GM19395 (cell line): ENCODE measurements around the gene EXOC6.
"Not testable (repeated sequence)": the region's sequence is repeated elsewhere in the genome, so short reads cannot be mapped to it uniquely, and the experiment has no call there.

Experiments used
- ATAC-seq: cut with Tn5 transposase; IDR thresholded peaks from one replicate; pipeline ENCODE4 v1.9.1; 2021; ENCODE audit warnings: mild to moderate bottlenecking, moderate library complexity; ENCODE audit not compliant: unreplicated experiment

The EXOC6 gene

DNA sequence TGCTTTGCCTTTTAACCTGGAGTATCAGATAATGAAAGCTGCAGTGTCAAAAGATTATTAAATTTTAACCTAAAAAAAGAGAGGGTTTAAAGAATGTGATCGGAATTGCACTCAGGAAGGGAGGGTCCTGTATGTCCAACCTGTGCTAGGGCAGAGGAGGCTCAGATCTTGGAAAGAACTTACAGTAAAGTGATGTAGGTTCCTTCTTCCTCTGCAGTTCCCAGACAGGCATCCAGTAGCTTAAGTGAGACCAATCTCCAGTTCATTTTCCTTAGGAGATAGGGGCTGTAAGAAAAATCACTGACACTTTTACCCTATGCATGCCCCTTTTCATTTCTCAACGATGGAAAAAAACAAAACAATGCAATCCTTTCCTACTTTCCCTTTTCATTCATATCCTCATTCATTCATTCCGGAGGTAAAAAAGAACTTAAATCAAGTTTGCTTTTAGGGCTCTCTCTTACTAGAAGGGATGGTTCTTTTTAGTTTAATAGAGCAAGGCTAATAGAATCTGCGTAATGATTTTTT is 28.3 kb downstream of the EXOC6 start:
- ATAC-seq, result no peak

- no peak for ATAC-seq
These were observed 32.0 kb downstream of the EXOC6 start for GRCh38 chr10:92880233-92880861.

DNA sequence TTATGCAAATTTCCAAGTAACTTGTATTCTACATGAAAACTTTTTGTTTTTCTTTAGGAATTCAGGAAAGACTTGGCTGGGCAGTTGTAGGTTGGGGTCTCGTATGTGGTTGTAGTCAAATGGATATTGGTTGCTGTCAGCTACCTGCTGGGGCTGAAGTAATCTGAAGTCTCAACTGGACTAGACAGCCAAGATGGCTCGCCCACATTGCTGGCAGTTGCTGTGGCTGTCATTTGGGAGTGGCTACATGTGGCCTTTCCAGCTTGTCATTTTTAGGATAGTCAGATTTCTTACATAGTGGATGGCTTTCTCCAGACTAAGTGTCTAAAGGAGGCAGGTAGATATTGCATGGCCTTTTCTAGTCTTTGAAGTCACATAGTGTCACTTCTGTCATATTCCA is 32.6 kb downstream of the EXOC6 start:
- ATAC-seq, result no peak

DNA sequence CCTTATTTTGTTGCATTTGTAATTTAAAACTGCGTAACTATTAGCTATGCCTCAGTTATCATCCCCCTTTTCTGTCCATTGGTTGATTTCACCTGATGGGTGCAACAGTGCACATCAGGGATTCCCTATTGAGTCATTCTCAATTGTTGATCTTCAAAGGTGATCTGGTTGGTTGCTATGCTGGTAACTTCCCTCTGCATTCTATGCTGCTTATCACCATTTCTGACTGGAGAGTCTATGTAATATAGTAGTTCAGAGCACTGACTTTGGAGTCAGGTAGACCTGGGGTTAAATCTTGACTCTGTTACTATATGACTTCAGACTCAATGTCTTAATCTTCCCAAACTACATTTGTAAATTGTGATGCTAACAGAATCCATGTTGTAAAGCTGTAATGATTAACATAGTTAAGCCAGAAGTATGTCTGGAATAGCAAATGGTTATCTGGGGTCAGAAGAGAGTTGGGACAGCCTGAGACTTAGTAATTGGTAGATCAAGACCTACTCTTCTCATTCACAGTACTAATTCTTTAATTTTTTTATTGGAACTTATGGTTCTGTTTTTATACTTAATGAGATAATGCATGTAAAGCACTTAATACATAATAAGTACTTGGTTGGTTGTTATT is 38.1 kb downstream of the EXOC6 start:
- ATAC-seq, result no peak

GRCh38 chr10:92890471-92890870 is 42.2 kb downstream of the EXOC6 start:
- ATAC-seq, result no peak

DNA sequence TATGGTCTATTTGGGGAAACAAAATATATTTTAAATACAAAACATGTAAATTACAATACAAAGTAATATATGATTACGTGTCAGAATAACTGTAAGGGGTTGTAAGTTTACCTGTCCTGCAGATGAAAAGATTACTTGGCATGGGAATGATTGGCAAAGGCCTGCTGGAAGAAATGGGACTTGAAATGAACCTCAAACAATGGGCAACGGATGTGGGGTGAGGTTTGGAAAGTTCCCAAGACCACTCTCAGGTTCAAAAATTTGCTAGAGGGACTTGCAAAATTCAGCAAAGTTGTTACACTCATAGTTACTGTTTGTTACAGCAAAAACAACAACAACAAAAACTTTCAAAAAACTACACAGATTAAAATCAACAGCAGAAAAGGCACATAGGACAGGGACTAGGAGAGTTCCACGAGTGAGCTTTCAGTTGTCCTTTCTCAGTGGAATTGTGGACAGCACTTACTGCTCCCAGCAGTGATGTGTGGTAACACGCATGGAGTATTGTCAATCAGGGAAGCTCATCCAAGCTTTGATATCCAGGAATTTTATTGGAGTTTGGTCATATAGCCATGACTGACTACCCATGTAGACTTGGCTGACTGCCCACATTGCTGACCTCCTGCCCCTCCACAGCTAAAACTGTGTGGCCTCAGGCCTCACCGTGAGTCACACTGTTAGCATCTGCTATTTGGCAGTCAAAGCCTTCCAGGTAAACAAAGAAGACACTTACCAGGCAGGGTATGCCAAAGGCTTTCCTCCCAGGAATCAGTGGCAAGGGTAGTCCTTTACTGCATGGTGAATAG is 43.8 kb downstream of the EXOC6 start:
- ATAC-seq, result no peak

- no peak for ATAC-seq
These were observed 44.4 kb downstream of the EXOC6 start for GRCh38 chr10:92892691-92893054.

- no peak for ATAC-seq
These were observed 45.8 kb downstream of the EXOC6 start for GRCh38 chr10:92894081-92894655.

DNA sequence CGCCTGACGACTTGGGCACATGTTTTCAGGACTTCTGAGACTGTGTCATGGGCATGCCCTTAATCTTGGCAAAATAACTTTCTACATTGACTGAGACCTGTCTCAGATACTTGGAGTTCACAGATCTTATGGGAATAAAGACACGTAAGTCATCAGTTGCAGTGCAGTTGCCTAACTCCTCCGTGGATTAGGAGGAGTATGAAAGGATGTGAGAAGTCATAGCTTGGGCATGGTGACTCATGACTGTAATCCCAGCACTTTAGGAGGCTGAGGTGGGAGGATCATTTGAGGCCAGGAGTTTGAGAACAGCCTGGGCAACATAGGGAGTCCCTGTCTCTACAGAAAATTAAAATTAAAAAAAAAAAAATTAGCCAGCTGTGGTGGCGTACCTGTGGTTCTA is 49.6 kb downstream of the EXOC6 start:
- no peak for ATAC-seq

DNA sequence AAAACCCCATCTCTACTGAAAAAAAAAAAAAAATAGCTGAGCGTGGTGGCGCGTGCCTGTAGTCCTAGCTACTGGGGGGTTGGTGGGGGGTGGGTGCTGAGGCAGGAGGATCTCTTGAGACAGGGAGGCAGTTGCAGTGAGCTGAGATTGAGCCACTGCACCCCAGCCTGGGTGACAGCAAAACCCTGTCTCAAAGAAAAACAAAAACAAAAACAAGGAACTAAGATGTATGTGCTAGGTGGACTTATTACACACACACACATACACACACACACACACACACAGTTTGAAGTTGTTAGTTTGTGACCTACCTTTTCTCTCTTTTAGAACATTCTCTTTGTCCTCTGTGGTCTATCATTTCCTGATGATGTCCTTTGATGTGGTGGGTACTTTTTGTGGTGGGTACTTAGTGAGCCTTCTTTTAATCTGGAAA is 53.5 kb downstream of the EXOC6 start:
- no peak for ATAC-seq

GRCh38 chr10:92903633-92904032 is 55.3 kb downstream of the EXOC6 start:
- no peak for ATAC-seq

DNA sequence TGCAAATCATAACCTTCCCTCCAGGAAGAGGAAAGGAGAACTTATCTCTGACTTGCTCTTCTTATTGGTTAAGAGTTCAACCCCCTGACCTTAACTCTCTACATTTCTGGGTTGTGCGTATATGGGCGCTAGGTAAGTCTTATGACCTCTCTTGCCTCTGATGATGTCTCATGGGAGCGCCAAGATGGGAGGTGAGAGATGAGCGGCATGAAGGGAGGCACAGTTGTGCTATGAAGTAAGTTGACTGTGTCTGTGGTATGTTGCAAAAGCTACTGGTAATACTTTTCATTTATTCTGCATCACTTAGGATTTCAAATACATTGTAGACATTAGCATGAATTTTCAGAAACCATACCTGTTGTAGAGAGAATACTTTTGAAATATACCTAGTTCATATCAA is 59.0 kb downstream of the EXOC6 start:
- ATAC-seq, result no peak

- not testable (repeated sequence) for ATAC-seq
These were observed 64.3 kb downstream of the EXOC6 start for GRCh38 chr10:92912631-92913030.

DNA sequence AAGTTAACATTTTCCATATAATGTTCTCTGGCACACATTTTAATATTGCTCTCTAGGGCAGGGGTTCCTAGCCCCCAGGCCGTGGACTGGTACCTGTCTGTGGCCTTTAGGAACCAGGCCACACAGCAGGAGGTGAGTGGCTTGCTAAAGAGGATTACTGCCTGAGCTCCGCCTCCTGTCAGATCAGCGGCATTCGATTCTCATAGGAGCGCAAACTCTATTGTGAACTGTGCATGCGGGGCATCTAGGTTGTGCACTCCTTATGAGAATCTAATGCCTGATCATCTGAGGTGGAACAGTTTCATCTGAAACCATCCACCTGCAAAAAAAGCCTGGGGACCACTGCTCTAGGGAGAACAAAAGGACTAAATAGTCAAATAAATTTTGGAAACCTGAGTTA is 65.7 kb downstream of the EXOC6 start:
- no peak for ATAC-seq

DNA sequence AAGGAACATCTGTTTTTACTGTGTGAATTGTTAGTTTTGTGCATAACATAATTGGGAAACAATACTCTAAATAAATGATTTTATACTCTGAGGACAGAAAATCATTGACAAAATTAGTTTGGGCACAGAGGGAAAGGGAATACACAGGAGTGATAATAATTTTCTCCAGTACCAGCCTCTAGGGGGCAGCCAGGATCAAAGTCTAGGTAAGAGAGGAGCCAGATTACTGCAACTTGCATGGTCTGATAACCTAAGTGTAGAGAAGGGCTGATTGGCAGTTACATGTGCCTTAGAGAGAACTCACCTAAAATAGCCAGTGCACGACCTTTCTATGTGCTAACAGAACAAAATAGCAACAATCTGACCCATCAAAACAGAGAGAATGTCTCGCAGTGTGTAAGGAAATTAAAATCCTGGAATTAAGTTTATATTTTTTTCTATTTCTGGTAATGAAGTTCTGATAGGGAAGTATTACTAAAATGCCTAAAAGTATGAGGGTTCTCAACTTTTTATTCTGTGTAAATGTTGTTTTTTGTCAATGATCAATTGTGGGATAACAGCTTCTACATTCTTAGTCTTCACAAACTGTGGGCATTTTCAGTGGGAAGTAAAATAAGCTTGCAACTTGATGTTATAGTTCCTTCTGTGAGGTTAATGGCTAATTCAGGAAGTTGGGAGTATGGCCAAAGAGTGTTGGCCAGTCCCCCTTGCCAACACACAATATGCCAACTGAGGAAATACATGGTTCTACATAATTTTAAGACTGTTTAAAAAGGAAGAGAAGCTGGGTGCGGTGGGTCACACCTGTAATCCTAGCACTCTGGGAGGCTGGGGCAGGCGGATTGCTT is 66.4 kb downstream of the EXOC6 start:
- ATAC-seq, result peak; percentile 78

DNA sequence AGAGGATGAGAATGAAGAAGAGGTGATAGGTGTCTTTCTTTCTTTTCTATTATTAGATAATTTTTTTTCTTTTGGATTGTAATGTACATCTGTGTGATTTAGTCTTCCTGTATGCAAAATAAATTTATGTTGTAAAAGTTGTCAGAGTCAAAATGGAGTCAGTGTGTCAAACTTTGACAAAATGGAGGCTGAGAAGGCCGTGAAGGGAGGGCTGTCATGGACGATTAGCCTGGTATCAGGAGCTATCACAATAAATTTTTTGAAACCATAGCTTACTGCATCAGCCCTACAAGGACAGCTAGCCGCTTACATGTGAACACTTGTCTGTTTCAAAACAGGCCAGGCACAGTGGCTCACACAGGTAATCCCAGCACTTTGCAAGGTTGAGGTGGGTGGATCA is 67.6 kb downstream of the EXOC6 start:
- no peak for ATAC-seq

- ATAC-seq, result no peak
These were observed 68.1 kb downstream of the EXOC6 start for GRCh38 chr10:92916433-92916832.

DNA sequence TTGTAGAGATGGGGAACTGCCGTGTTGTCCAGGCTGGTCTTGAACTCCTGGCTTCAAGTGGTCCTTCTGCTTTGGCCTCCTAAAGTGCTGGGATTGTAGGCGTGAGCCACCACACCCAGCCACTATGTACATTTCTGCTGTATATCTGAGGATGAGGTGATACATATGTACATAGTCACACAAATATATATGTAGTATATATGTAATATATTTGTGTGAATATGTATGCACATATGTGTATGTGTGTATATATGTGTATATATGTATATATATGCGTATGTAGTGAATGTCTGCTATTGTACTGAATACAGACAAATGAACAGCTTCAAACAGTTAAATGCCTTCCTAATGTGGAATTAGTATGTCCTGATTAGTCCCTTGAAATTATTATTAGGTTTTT is 70.3 kb downstream of the EXOC6 start:
- ATAC-seq, result no peak

DNA sequence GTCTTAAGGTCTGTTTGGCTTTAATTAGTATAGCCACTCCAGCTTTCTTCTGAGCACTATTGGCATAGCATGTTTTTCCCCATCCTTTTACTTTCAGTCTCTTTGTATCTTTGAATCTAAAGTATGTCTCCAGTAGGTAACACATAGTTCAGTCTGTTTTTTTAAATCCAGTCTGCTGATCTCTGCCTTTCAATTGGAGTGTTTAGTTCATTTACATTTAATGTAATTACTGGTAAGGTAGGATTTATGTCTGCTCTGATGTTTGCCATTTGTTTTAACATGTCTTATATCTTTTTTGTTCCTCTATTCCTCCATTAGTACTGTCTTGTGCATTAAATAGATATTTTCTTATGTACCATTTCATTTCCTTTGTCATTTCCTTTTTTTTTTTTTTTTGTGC is 72.5 kb downstream of the EXOC6 start:
- ATAC-seq, result no peak

GRCh38 chr10:92923416-92923815 is 75.1 kb downstream of the EXOC6 start:
- ATAC-seq, result no peak

DNA sequence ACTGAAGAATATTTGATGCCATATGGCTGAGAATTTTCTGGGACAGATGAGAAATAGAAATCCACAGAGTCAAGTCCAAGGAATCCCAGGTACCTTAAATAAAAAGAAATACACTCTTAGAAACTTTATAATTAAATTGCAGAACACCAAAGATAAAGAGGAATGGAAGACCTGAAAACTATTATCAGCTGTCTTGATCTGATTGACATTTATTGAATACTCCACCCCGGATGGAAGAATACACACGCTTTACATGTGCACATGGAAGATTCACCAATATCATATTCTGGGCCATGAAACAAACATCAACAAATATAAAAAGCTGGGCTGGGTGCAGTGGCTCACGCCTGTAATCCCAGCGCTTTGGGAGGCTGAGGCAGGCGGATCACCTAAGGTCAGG is 81.6 kb downstream of the EXOC6 start:
- no peak for ATAC-seq
